GM18520 (cell line): ENCODE results near the gene RNF150.
"Not testable (repeated sequence)": the region's sequence is repeated elsewhere in the genome, so short reads cannot be mapped to it uniquely, and the experiment has no call there.

Source experiments
- ATAC-seq: cut with Tn5 transposase; IDR thresholded peaks from one replicate; pipeline ENCODE4 v1.9.1; 2021; ENCODE audit not compliant: unreplicated experiment

The RNF150 gene

GRCh38 chr4:140837736-140838135 lies 295.5 kb downstream of the RNF150 start:
- no peak for ATAC-seq

- ATAC-seq, result no peak
Measured at GRCh38 chr4:140834839-140835495, 298.3 kb downstream of the RNF150 start.

GRCh38 chr4:140833280-140833679 lies 300.0 kb downstream of the RNF150 start:
- no peak for ATAC-seq

GRCh38 chr4:140829825-140830224 lies 303.4 kb downstream of the RNF150 start:
- ATAC-seq, result no peak

- no peak for ATAC-seq
Measured at GRCh38 chr4:140826701-140827027, 306.6 kb downstream of the RNF150 start.

DNA sequence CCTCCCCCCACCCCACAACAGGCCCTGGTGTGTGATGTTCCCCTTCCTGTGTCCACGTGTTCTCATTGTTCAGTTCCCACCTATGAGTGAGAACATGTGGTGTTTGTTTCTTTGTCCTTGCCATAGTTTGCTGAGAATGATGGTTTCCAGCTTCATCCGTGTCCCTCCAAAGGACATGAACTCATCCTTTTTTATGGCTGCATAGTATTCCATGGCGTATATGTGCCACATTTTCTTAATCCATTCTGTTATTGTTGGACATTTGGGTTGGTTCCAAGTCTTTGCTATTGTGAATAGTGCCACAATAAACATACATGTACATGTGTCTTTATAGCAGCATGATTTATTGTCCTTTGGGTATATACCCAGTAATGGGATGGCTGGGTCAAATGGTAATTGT lies 312.7 kb downstream of the RNF150 start:
- ATAC-seq, result not testable (repeated sequence)

DNA sequence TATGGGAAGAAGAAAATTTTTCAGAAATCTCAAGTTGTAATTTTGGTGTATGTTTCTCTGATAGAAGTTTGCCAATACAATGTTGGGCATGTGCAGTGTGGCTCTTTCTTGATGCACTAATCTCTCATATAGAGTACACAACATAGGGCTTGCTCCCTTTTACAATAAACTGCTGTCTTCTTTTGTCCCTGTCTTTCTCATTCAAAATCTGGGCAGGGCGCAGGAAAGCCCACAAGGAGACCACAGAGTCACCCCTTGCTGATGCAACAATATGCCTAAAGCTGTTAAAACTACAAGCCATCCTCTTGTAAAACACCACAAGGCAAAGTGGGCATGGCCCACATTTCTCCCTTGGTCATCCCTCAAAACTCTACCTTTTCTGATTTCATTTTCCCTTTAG lies 313.7 kb downstream of the RNF150 start:
- no peak for ATAC-seq

DNA sequence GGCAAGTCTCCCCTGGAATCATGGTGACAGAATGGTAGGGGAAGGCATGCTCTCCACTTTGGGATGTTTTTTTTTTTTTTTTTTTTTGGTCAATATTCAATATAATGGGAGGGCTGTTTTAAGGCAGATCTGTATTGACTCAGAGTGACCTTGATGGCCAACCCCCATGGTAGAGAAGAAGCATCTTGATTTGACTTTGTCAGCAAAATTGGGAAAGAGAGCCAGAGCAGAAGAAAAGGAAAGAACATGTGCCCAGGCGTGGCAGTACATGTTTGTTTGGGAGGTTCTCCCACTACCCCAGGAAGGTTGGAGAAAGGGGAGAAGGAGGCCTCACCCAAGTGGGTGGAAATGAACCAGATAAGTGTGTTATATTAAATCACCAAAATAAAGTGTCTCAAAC lies 314.8 kb downstream of the RNF150 start:
- no peak for ATAC-seq

GRCh38 chr4:140816806-140817510 lies 316.3 kb downstream of the RNF150 start:
- ATAC-seq, result no peak

GRCh38 chr4:140813804-140814203 lies 319.5 kb downstream of the RNF150 start:
- ATAC-seq, result no peak

GRCh38 chr4:140812916-140813315 lies 320.4 kb downstream of the RNF150 start:
- no peak for ATAC-seq

GRCh38 chr4:140811429-140811828 lies 321.8 kb downstream of the RNF150 start:
- ATAC-seq, result no peak

DNA sequence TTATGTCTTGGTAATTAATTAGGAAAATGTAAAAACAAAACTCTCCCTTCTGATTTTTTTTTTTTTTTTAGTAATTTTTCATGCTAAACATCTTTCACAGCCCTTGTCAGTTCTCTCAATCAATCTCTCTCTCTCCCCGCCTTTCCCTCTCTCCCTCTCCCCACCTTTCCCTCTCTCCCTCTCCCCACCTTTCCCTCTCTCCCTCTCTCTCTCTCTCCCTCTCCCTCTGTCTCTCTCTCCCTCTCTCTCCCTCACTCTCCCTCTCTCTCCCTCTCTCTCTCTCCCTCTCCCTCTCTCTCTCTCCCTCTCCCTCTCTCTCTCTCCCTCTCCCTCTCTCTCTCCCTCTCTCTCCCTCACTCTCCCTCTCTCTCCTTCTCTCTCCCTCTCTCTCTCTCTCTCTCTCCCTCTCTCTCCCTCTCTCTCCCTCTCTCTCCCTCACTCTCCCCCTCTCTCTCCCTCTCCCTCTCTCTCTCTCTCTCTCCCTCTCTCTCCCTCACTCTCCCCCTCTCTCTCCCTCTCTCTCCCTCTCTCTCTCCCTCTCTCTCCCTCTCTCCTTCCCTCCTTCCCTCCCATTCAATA lies 322.6 kb downstream of the RNF150 start:
- ATAC-seq, result not testable (repeated sequence)
